HG03064 (cell line): ENCODE measurements around the gene CELSR3.

Experiments used
- ATAC-seq: cut with Tn5 transposase; IDR thresholded peaks from one replicate; pipeline ENCODE4 v1.9.1; 2021; ENCODE audit warnings: low read depth; ENCODE audit not compliant: unreplicated experiment

CELSR3 gene

GRCh38 chr3:48607519-48607918 is 55.2 kb downstream of the CELSR3 start:
- no peak for ATAC-seq

GRCh38 chr3:48601622-48601994 is 61.1 kb downstream of the CELSR3 start:
- ATAC-seq = no peak

GRCh38 chr3:48600711-48601621 is 61.7 kb downstream of the CELSR3 start:
- ATAC-seq = no peak

- ATAC-seq = no peak
These were observed 63.0 kb downstream of the CELSR3 start for GRCh38 chr3:48599509-48600285.

GRCh38 chr3:48599077-48599501 is 63.6 kb downstream of the CELSR3 start:
- ATAC-seq = no peak

- ATAC-seq = no peak
These were observed 64.2 kb downstream of the CELSR3 start for GRCh38 chr3:48598323-48599076.

- no peak for ATAC-seq
These were observed 65.3 kb downstream of the CELSR3 start for GRCh38 chr3:48597408-48597800.

- ATAC-seq = no peak
These were observed 65.8 kb downstream of the CELSR3 start for GRCh38 chr3:48596676-48597407.

GRCh38 chr3:48596157-48596556 is 66.5 kb downstream of the CELSR3 start:
- no peak for ATAC-seq

GRCh38 chr3:48595526-48596121 is 67.1 kb downstream of the CELSR3 start:
- no peak for ATAC-seq

- no peak for ATAC-seq
These were observed 67.6 kb downstream of the CELSR3 start, which contains the start of gene COL7A1 for GRCh38 chr3:48595075-48595525. Gene COL7A1 (minus strand): TSS chr3:48595329. CDS start chr3:48595159, 170 bp downstream.

GRCh38 chr3:48594417-48595049 is 68.2 kb downstream of the CELSR3 start:
- no peak for ATAC-seq

GRCh38 chr3:48593337-48593736 is 69.3 kb downstream of the CELSR3 start:
- ATAC-seq = no peak

- ATAC-seq = no peak
These were observed 70.1 kb downstream of the CELSR3 start for GRCh38 chr3:48592519-48593087.

GRCh38 chr3:48591886-48592518 is 70.7 kb downstream of the CELSR3 start:
- ATAC-seq = no peak

GRCh38 chr3:48591436-48591835 is 71.2 kb downstream of the CELSR3 start:
- ATAC-seq = no peak

- no peak for ATAC-seq
These were observed 74.5 kb downstream of the CELSR3 start for GRCh38 chr3:48588230-48588629.

GRCh38 chr3:48587686-48588085 is 75.0 kb downstream of the CELSR3 start:
- no peak for ATAC-seq
